Glutamatergic neuron (in vitro differentiated cells): ENCODE data around the gene SH3PXD2B. TPM values are rescaled to one million over a fixed set of nuclear protein-coding genes. Genes with fewer than 3 reads are reported as not detected.
"Not testable (repeated sequence)": the region's sequence is repeated elsewhere in the genome, so short reads cannot be mapped to it uniquely, and the experiment has no call there.

Experiments
- DNase-seq: peaks from one replicate; pipeline ENCODE4 v3.0.0; 2022
- H3K27ac Mint-ChIP-seq: one replicate; pipeline ENCODE4 v1.8.0; 2020; ENCODE audit warnings: mild to moderate bottlenecking, mixed read lengths, inconsistent platforms; ENCODE audit not compliant: unreplicated experiment
- H3K27me3 Mint-ChIP-seq: one replicate; pipeline ENCODE4 v1.8.0; 2020; ENCODE audit warnings: mild to moderate bottlenecking, moderate library complexity, mixed read lengths, inconsistent platforms; ENCODE audit not compliant: unreplicated experiment
- H3K36me3 Mint-ChIP-seq: one replicate; pipeline ENCODE4 v1.8.0; 2020; ENCODE audit warnings: mild to moderate bottlenecking, mixed read lengths, inconsistent platforms; ENCODE audit not compliant: unreplicated experiment
- H3K4me1 Mint-ChIP-seq: one replicate; pipeline ENCODE4 v1.8.0; 2020; ENCODE audit warnings: mild to moderate bottlenecking, low read depth, mixed read lengths, inconsistent platforms; ENCODE audit not compliant: unreplicated experiment
- H3K4me3 Mint-ChIP-seq: one replicate; pipeline ENCODE4 v1.8.0; 2020; ENCODE audit warnings: mild to moderate bottlenecking, mixed read lengths, inconsistent platforms; ENCODE audit not compliant: unreplicated experiment
- H3K9me3 Mint-ChIP-seq: one replicate; pipeline ENCODE4 v1.8.0; 2020; ENCODE audit warnings: mild to moderate bottlenecking, moderate library complexity, mixed read lengths, inconsistent platforms; ENCODE audit not compliant: unreplicated experiment
- CTCF ChIP-seq: fragments of 200-600 bp; sonication (generic); IDR thresholded peaks from one replicate; pipeline ENCODE4 v1.5.0; 2021; ENCODE audit not compliant: partially characterized antibody, unreplicated experiment
- total RNA-seq: library from RNA; stranded (reverse); fragmentation: NEBNext Ultra II Directional; extraction: Animal tissue kit (Norgen Biotek cat#: 25700); gene quantifications from one replicate; pipeline ENCODE4 v1.2.1, GENCODE V29; 2021; ENCODE audit not compliant: unreplicated experiment

Gene SH3PXD2B
- total RNA-seq, 1 donor from 2014 or later, result 96.8 TPM

- H3K27me3 Mint-ChIP-seq, result peaks cover 4% of the 10 kb centered on the region
These were observed 25.4 kb upstream of the SH3PXD2B start for GRCh38 chr5:172479784-172480115.

GRCh38 chr5:172479034-172479783, 24.9 kb upstream of the SH3PXD2B start:
- H3K9me3 Mint-ChIP-seq, result peaks cover 6% of the 10 kb centered on the region
- H3K4me3 Mint-ChIP-seq, result peak overlapping the region; percentile 38
- DNase-seq, result peak; percentile 75
- peaks cover 4% of the 10 kb centered on the region for H3K27me3 Mint-ChIP-seq
- no peaks in the 10 kb centered on the region for H3K36me3 Mint-ChIP-seq
- no peak overlapping the region for H3K27ac Mint-ChIP-seq
- H3K4me1 Mint-ChIP-seq, result no peaks in the 10 kb centered on the region
- TF ChIP-seq CTCF, result peak; percentile 73

More at GRCh38 chr5:172479784-172480115, 25.4 kb upstream of the SH3PXD2B start:
- peaks cover 6% of the 10 kb centered on the region for H3K9me3 Mint-ChIP-seq
- DNase-seq, result no peak
- no peaks in the 10 kb centered on the region for H3K4me1 Mint-ChIP-seq
- H3K4me3 Mint-ChIP-seq, result no peak overlapping the region
- no peak overlapping the region for H3K27ac Mint-ChIP-seq
- no peaks in the 10 kb centered on the region for H3K36me3 Mint-ChIP-seq
- no peak for TF ChIP-seq CTCF

GRCh38 chr5:172478695-172479033, 24.3 kb upstream of the SH3PXD2B start:
- not testable (repeated sequence) for H3K27ac Mint-ChIP-seq, DNase-seq, H3K36me3 Mint-ChIP-seq, H3K4me3 Mint-ChIP-seq, H3K27me3 Mint-ChIP-seq, H3K4me1 Mint-ChIP-seq, H3K9me3 Mint-ChIP-seq

GRCh38 chr5:172478256-172478655, 23.9 kb upstream of the SH3PXD2B start:
- H3K9me3 Mint-ChIP-seq, result peaks cover 6% of the 10 kb centered on the region
- no peak for DNase-seq
- H3K27me3 Mint-ChIP-seq, result peaks cover 4% of the 10 kb centered on the region
- peaks cover 4% of the 10 kb centered on the region for H3K4me1 Mint-ChIP-seq
- no peak overlapping the region for H3K4me3 Mint-ChIP-seq
- TF ChIP-seq CTCF, result no peak
- no peaks in the 10 kb centered on the region for H3K36me3 Mint-ChIP-seq
- no peak overlapping the region for H3K27ac Mint-ChIP-seq

GRCh38 chr5:172477466-172477865, 23.1 kb upstream of the SH3PXD2B start:
- no peaks in the 10 kb centered on the region for H3K36me3 Mint-ChIP-seq
- H3K9me3 Mint-ChIP-seq, result peaks cover 6% of the 10 kb centered on the region
- DNase-seq, result no peak
- H3K27me3 Mint-ChIP-seq, result peaks cover 4% of the 10 kb centered on the region
- no peak for TF ChIP-seq CTCF
- H3K4me1 Mint-ChIP-seq, result peaks cover 4% of the 10 kb centered on the region
- H3K27ac Mint-ChIP-seq, result no peak overlapping the region
- H3K4me3 Mint-ChIP-seq, result no peak overlapping the region
